Measurements from ENCODE around the gene DIAPH2. TPM values are rescaled to one million over a fixed set of nuclear protein-coding genes. Genes with fewer than 3 reads are reported as not detected.

Gene DIAPH2
- total RNA-seq, 2 experiments from 2014 or later = 13.7 to 13.9 TPM

DNA sequence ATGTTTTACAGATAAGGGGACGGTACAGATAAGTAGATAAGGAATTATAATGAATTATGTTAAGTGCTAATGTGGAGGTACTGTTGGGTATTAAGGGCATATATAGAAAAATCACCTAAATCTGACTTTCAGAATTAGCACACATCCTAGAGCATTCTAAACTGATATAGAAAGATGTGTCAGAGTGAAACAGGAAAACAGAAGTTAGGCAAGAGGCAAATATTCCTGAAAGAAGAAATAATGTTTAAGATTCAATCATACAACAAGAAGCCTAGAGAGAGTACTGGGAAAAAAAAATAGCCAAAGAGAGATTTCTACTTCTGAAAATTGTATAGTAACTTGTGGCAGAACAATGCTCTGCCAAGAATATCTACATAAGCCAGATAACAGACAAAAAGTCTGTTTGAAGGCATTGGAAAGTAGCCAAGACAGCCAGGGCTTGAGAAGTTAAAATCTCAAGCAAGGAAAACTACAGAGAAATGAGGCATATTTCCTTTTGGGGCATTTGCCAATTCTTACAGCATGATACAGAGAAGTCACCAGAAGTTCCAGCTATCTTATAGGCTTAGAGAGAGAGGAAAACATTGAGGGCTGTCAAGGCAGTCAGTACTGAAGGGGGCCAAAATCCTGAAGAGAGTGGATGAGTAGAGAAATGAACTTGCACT is 845.0 kb downstream of the DIAPH2 start:
- Mint-ChIP-seq H3K4me3 (no peak overlapping the region), H3K27ac (no peak overlapping the region), H3K27me3 (no peaks in the 10 kb centered on the region), H3K9me3 (peaks cover 10% of the 10 kb centered on the region), H3K36me3 (peaks cover 3% of the 10 kb centered on the region), H3K4me1 (no peaks in the 10 kb centered on the region)
- no peak for ATAC-seq (ENCODE audit: low read depth)
- POLR2A ChIA-PET = no interaction called here
- no peak for DNase-seq

DNA sequence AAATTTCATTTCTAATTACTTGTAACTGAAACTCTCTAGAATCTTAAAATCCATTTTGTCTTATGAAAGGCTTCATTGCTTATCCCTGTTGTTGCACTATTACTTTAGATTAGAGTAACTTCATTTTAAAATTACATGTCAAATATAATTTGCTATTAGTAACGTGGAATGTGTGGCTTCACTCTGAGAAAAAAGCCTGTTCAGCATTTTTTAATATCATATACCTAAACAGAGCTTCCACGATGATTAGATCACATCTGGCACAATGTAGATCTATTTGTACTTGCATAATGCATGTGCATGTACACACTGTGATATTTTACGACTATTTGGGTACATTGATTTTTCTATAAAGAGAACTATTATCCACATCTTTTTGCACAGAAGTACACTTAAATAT is 847.2 kb downstream of the DIAPH2 start:
- Mint-ChIP-seq H3K9me3 (peaks cover 8% of the 10 kb centered on the region), H3K27ac (no peak overlapping the region), H3K4me1 (no peaks in the 10 kb centered on the region), H3K36me3 (peaks cover under 1% of the 10 kb centered on the region), H3K27me3 (no peaks in the 10 kb centered on the region), H3K4me3 (no peak overlapping the region)
- POLR2A ChIA-PET = no interaction called here
- ATAC-seq (ENCODE audit: low read depth) (no peak), DNase-seq (no peak)

DNA sequence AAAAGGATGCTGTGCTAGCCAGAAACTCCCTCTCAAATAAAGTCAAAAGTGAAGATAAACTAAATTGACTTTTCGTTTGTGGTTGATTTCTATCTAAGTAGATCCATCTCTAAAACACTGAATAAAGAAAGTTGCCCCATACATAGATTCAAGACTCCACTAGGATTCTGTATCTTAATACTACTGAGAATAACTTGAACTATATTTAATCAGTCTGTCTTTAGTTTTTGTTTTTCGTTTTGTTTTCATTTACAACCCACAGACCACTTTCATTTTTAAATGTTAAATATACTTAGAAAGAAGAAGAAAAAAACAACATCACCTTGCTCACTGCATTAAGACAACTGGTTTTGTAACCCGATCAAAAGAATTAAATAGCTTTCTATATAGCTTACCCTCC is 854.1 kb downstream of the DIAPH2 start:
- H3K27ac Mint-ChIP-seq = no peak overlapping the region
- no peak for DNase-seq
- H3K9me3 Mint-ChIP-seq = no peaks in the 10 kb centered on the region
- H3K36me3 Mint-ChIP-seq = no peaks in the 10 kb centered on the region
- H3K4me3 Mint-ChIP-seq = no peak overlapping the region
- no peaks in the 10 kb centered on the region for H3K4me1 Mint-ChIP-seq
- POLR2A ChIA-PET = no interaction called here
- ATAC-seq (ENCODE audit: low read depth) = no peak
- H3K27me3 Mint-ChIP-seq = no peaks in the 10 kb centered on the region

DNA sequence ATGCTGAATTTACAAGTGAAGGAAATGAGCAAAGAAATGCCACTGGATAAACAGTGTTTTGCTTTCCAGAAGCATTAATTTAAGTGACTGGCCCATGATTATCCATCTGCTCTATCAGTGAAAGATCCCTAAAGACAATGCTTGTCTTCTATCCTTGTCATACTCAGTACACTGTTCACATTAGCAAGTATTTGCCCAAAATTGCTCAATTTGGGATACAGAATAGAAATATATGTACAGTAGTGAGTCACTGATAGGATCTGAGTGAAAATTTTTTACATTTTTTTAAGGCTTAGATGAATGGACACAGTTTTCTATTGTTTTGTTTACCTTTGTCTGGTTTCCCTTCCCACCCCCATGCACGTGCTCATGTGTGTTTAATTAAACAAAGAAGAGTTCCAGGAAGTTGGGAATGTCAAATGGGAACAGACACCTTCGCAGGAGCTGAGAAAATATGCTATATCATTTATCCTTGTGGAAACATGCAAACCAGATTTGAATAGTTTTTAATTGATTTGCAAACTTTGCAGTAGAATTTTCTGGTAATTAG is 855.4 kb downstream of the DIAPH2 start:
- H3K27ac Mint-ChIP-seq = no peak overlapping the region
- H3K4me3 Mint-ChIP-seq = no peak overlapping the region
- DNase-seq (no peak), ATAC-seq (ENCODE audit: low read depth) (no peak)
- no peaks in the 10 kb centered on the region for H3K27me3 Mint-ChIP-seq
- H3K36me3 Mint-ChIP-seq = no peaks in the 10 kb centered on the region
- H3K9me3 Mint-ChIP-seq = no peaks in the 10 kb centered on the region
- no peaks in the 10 kb centered on the region for H3K4me1 Mint-ChIP-seq
- POLR2A ChIA-PET = no interaction called here

DNA sequence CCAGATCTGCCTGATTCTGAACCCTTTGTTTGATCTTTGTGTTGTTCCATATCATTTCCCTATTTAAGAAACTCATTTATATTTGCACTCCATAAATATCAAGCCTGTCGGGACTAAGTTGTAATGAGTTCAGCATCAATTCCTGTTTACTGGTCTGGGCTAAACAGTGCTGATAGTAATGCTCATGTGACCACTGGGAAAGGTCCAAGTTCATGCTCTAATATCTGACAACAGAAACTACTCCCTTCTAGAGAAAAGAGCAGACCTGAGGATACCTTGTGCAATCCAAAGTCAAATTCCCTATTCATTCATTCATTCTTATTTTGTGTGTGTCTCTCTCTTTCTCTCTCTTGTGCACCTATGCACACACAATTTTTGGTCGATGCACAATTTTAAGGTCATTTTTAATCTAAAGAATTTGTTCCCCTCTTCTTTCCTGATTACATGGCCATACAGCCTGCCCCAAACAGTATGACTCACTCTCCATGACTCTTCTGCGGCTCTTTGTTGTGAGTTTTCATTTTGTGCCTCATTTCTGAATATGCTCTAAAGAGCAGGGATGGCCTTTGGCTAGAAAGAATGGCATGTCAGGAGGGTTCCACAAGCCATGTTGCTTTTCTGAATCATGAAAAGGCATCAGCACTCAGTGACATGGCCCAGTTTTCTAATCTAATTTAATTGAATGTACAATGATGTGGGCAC is 863.4 kb downstream of the DIAPH2 start:
- POLR2A ChIA-PET = no interaction called here
- H3K36me3 Mint-ChIP-seq = no peaks in the 10 kb centered on the region

DNA sequence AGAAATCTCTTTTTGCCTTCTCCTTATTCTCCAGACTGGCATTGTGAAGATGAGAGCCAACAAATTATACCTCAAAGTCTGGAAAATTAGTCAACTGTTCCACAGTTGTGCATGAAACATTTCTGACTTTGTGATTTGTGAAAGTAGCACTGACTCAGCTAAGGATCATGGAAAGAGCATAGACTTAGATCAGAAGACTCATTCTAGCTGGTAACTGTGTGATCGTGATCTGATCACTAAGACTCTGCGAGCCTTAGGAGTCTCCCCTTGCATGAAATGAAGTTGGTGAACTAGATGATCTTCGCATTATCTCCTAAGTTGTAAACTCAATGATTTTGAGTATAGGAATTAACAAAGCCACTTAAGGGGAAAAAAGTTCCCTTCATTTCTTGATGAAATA is 867.2 kb downstream of the DIAPH2 start:
- POLR2A ChIA-PET = no interaction called here
- no peak for DNase-seq
- peaks cover under 1% of the 10 kb centered on the region for H3K9me3 Mint-ChIP-seq
- no peaks in the 10 kb centered on the region for H3K4me1 Mint-ChIP-seq
- no peak overlapping the region for H3K4me3 Mint-ChIP-seq
- H3K27me3 Mint-ChIP-seq = peaks cover 1% of the 10 kb centered on the region
- H3K36me3 Mint-ChIP-seq = peaks cover under 1% of the 10 kb centered on the region
- no peak for ATAC-seq (ENCODE audit: low read depth)
- H3K27ac Mint-ChIP-seq = no peak overlapping the region

More for the DNA sequence above, 863.4 kb downstream of the DIAPH2 start:
- Mint-ChIP-seq H3K27me3 (no peaks in the 10 kb centered on the region), H3K9me3 (no peaks in the 10 kb centered on the region), H3K27ac (no peak overlapping the region), H3K4me3 (no peak overlapping the region), H3K4me1 (no peaks in the 10 kb centered on the region)
- DNase-seq = no peak
- no peak for ATAC-seq (ENCODE audit: low read depth)

DNA sequence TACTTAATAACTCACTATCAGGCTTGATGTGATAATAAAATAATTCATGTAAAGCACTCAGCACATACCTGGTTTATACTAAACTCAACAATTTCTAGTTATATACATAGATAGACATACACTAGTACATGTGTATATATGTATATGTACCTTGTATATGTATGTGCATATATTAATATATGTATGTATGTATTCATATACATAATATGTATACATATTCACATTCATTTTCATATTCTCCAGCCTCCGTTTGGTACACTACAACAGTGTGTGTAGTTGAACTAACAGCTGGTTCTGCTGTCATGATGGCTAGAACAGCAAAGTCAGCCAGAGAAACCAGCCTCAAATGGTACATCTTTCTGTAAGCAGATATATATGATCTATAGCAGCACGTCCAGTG is 869.2 kb downstream of the DIAPH2 start:
- no peak for DNase-seq
- POLR2A ChIA-PET = no interaction called here
- Mint-ChIP-seq H3K27me3 (peaks cover 1% of the 10 kb centered on the region), H3K36me3 (peaks cover 2% of the 10 kb centered on the region), H3K9me3 (peaks cover 2% of the 10 kb centered on the region), H3K27ac (no peak overlapping the region), H3K4me3 (no peak overlapping the region), H3K4me1 (no peaks in the 10 kb centered on the region)
- ATAC-seq (ENCODE audit: low read depth) = no peak

DNA sequence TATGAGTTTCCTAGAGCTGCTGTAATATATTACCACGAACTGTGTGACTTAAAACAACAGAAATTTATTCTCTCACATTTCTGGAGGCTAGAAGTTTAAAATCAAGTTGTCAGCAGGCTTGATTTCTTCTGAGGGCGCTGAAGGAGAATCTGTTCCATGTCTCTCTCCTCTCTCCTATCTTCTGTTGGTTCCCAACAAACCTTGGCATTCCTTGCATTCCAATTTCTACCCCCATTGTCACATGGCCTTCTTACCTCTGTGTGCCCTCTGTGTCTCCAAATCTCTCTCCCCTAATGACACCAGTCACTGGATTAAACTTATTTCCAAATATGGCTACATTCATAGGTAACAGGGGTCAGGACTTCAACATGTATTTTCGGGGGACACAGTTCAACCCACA is 871.7 kb downstream of the DIAPH2 start:
- no peak for ATAC-seq (ENCODE audit: low read depth)

DNA sequence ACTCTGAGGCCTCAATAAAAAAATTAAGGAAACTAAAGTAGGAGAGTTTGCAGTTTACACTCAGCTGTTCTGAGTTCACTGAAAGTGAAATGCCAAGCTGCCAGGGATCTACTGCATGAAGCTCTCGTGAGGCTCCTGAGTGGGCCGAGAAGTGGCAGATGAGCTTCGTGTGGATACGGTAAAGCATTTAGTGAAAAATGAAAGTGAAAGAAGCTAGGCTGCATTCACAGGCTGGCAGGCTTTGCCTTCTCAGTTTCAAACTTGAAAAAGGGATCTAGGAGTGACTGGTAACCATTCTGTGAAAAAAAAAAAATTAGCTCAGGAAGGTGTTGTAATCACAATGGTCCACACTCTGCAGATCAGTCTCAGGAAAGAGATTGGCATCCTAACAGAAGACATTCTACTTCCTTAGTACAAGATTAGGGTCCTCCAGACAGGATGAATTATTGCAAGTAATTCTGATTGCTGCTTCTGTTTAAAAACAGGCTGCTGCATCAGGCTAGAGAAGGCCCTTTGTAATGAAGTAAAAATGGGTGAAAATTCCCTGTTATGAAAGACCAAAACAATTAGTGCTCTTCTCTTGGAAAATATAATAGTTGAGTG is 879.0 kb downstream of the DIAPH2 start:
- POLR2A ChIA-PET = no interaction called here
- H3K27me3 Mint-ChIP-seq = no peaks in the 10 kb centered on the region
- DNase-seq (peak; percentile 28), ATAC-seq (ENCODE audit: low read depth) (peak; percentile 100)
- peak overlapping the region; percentile 85 for H3K27ac Mint-ChIP-seq
- no peaks in the 10 kb centered on the region for H3K4me1 Mint-ChIP-seq
- peak overlapping the region; percentile 69 for H3K4me3 Mint-ChIP-seq
- H3K36me3 Mint-ChIP-seq = peaks cover 2% of the 10 kb centered on the region
- H3K9me3 Mint-ChIP-seq = peaks cover 2% of the 10 kb centered on the region

More for the DNA sequence above, 871.7 kb downstream of the DIAPH2 start:
- DNase-seq = no peak
- Mint-ChIP-seq H3K4me1 (no peaks in the 10 kb centered on the region), H3K27ac (no peak overlapping the region), H3K27me3 (peaks cover 1% of the 10 kb centered on the region), H3K9me3 (peaks cover 4% of the 10 kb centered on the region), H3K36me3 (peaks cover 5% of the 10 kb centered on the region), H3K4me3 (no peak overlapping the region)
- POLR2A ChIA-PET = no interaction called here

DNA sequence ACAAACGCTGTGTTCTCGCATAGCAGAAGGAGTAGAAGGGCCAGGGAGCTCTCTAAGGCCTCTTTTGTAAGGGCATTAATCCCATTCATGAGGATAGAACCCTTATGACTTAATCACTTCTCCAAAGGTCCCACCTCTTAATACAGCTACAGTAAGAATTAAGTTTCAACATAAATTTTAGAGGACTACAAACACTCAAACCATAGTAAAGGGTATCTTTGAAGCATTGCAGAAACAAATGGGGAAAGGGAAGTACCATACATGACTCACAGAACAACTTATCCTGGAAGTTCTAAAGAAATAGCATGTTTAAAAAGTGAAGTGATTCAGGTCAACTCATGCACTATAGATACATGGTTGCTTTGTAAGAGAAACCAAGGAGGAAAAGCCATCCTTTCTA is 879.9 kb downstream of the DIAPH2 start:
- POLR2A ChIA-PET = no interaction called here
- H3K4me3 Mint-ChIP-seq = no peak overlapping the region
- no peak overlapping the region for H3K27ac Mint-ChIP-seq
- H3K4me1 Mint-ChIP-seq = no peaks in the 10 kb centered on the region
- H3K9me3 Mint-ChIP-seq = peaks cover 2% of the 10 kb centered on the region
- H3K27me3 Mint-ChIP-seq = no peaks in the 10 kb centered on the region
- H3K36me3 Mint-ChIP-seq = peaks cover 2% of the 10 kb centered on the region
- no peak for ATAC-seq (ENCODE audit: low read depth)
- no peak for DNase-seq

DNA sequence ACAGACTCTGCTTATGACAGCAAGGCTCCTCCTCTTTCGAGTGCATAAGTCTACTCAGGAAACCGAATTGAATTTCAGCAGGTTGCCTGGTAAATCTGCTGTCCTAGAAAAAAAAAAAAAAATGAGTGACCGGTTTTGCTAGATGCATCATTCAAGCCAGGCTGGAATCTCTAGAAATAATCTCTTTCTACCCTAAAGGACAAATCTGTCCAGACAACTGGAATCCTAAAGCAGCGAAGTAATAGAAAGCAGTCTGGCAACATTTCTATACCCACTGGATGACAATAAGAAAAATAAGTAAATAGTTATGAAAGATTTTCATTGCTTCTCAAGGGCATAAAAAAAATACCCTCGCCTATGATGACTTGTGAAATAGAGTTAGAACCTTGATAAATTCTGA is 902.5 kb downstream of the DIAPH2 start:
- POLR2A ChIA-PET = no interaction called here
- H3K4me1 Mint-ChIP-seq = no peaks in the 10 kb centered on the region
- no peaks in the 10 kb centered on the region for H3K9me3 Mint-ChIP-seq
- H3K27ac Mint-ChIP-seq = no peak overlapping the region
- no peak overlapping the region for H3K4me3 Mint-ChIP-seq
- ATAC-seq (ENCODE audit: low read depth) (no peak), DNase-seq (no peak)
- no peaks in the 10 kb centered on the region for H3K36me3 Mint-ChIP-seq
- H3K27me3 Mint-ChIP-seq = no peaks in the 10 kb centered on the region

DNA sequence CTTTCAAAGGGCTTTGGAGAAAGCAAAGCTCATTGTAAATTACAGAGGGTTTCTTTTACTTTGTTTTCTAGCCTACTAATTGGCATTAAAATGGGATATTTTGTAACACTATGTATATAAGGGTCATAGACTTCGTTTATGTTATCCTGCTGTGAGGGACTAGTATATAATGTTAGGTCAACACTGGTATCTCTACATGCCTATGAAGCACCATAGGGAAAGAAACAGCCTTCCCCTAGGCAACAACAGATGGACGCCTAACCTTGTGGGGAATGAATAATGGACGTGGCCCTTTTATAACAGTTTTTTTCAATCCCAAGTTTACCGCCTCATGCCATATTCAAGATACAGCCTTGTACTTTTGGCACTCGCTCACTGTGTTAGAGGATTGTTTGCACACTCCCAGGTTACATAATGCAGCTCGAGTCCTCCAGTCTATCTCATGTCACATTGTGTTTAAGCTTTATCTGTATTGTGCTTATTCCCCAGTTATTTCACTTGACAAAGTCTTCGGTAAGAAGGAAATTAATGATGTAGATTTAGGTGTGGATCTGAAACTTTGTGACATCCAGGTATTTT is 910.1 kb downstream of the DIAPH2 start:
- POLR2A ChIA-PET = no interaction called here
- Mint-ChIP-seq H3K36me3 (peaks cover 4% of the 10 kb centered on the region), H3K4me1 (peaks cover 6% of the 10 kb centered on the region), H3K9me3 (peaks cover 1% of the 10 kb centered on the region), H3K27ac (no peak overlapping the region), H3K4me3 (no peak overlapping the region), H3K27me3 (no peaks in the 10 kb centered on the region)
- DNase-seq (no peak), ATAC-seq (ENCODE audit: low read depth) (no peak)

DNA sequence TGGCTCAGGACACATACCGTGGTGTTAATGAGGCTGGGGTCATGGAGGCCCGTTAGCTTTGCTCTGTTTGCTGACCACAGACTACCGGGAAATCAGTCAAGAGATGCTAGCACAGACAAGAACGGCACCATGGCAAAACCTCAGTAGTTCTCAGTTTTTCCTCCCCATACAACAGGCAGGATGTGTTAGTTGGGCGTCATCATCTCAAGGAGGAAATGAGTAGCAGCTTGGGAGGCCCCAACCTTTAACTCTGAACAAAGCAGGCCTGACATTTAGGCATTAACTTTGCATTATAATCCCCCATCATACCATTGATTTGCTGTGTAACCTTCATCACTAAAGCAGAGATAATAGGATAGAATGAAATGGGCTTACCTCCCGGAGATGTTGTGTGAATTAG is 913.3 kb downstream of the DIAPH2 start:
- peaks cover 1% of the 10 kb centered on the region for H3K9me3 Mint-ChIP-seq
- H3K4me1 Mint-ChIP-seq = peaks cover 6% of the 10 kb centered on the region
- peak overlapping the region; percentile 12 for H3K4me3 Mint-ChIP-seq
- DNase-seq (peak; percentile 22), ATAC-seq (ENCODE audit: low read depth) (peak; percentile 94)
- H3K36me3 Mint-ChIP-seq = peaks cover 4% of the 10 kb centered on the region
- POLR2A ChIA-PET = no interaction called here
- no peaks in the 10 kb centered on the region for H3K27me3 Mint-ChIP-seq
- peak overlapping the region; percentile 78 for H3K27ac Mint-ChIP-seq

Measured in activated naive CD8-positive, alpha-beta T cell treated with anti-CD3 and anti-CD28 coated beads, Interleukin-2, amount 10 ng/mL, durations not matched to agents 7 days and 5 days (primary cell).